HG03442 (cell line): ENCODE measurements around the gene CNOT6.

Source experiments
- ATAC-seq: cut with Tn5 transposase; IDR thresholded peaks from one replicate; pipeline ENCODE4 v1.9.1; 2021; ENCODE audit warnings: mild to moderate bottlenecking, moderate library complexity; ENCODE audit not compliant: unreplicated experiment

The CNOT6 gene

DNA sequence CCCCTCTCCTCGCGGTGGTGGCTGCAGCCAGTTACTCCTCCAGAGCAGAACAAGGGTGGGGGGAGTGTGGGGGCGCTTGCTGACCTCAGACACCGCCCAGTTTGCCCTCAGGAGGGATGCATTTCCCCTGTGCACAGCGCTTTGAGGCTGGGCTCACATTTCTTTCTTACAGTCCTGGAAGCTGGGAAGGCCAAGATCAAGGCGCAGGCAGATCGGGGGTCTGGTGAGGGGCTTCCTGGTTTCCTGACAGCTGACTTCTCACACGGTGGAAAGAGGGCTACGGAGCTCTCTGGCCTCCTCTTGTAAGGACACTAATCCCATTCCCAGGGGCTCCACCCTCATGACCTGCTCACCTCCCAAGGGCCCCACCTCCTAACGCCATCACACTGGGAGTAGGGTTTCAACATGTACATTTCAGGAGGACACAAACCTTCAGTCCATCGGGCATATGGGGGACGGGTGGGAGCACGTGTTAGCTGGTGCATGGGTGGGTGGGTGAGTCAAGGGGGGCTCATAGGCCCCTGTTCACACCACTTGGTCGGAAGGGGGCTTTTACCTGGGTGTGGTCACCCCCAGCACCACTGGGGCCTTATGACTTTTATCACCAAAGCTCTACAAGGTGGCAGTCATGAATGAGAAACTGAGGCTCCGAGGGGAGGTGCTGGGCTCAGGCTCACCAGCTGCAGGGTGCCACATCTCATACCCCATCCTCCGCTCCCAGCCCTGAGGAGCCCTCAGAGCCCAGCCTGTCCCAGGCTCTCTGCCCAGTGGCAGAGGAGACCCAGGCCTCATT is 104.8 kb downstream of the CNOT6 start:
- no peak for ATAC-seq

DNA sequence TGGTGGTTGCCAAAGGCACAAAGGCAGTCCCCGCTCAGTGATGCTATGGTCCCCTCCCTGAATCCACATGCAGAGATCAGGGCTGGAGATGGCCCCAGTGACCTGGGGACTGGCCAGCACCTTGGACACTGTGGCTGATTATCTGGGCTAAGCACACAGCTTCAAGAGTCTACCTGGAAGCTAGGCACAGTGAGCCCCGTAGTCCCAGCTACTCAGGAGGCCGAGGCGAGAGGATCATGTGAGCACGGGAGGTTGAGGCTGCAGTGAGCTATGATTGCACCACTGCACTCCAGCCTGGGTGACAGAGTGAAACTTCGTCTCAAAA is 105.4 kb downstream of the CNOT6 start:
- ATAC-seq: no peak

DNA sequence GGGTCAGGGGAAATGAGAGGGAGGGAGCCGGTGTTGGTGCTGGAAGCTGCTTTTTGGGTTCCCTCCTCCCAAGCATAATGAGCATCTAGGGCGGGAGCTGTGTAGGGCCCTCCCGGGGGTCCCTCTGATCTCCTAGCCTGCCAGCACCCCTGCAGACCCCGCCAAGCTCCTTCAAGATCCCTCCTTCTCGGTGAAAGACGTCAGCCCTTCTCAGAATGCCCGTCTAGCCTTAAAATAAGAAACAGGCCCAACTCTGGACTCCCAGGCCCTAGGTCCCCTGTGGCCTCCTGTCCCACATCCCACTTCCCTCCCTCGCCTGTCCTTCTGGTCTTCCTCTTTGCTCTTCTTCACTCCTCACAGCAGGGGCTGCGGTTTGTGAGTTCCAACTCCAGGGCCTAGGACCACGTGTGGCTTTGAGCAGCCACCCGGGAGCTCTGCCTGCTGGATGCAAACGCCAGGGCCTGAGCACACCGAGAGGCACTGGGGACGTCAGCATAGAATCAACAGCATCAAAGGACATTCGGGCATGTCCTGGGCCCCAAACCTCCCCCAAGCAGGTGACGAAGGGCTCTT is 105.9 kb downstream of the CNOT6 start:
- no peak for ATAC-seq

DNA sequence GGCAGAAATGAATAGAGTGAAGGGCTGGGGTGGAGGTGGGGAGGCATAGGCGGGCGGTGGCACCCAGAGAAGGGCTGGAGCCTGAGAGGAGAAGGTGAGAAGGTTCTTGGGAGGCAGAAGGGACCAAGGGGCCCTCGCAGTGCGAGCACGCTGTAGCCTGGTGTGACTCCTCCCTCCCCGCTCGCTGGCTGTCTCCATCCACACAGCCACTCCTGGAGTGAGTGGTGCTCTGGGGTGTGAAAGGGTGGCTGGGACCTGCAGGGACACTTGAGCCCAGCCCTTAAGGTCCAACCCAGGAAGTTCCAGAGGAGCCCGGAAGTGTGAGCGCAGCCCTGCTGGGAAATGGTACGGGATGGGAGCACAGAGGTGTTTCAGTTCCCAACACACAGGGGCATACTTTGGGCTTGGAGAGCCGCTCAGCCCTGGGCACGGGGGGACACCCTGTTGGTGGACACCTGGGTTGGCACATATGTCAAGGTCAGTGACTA is 106.4 kb downstream of the CNOT6 start:
- no peak for ATAC-seq

DNA sequence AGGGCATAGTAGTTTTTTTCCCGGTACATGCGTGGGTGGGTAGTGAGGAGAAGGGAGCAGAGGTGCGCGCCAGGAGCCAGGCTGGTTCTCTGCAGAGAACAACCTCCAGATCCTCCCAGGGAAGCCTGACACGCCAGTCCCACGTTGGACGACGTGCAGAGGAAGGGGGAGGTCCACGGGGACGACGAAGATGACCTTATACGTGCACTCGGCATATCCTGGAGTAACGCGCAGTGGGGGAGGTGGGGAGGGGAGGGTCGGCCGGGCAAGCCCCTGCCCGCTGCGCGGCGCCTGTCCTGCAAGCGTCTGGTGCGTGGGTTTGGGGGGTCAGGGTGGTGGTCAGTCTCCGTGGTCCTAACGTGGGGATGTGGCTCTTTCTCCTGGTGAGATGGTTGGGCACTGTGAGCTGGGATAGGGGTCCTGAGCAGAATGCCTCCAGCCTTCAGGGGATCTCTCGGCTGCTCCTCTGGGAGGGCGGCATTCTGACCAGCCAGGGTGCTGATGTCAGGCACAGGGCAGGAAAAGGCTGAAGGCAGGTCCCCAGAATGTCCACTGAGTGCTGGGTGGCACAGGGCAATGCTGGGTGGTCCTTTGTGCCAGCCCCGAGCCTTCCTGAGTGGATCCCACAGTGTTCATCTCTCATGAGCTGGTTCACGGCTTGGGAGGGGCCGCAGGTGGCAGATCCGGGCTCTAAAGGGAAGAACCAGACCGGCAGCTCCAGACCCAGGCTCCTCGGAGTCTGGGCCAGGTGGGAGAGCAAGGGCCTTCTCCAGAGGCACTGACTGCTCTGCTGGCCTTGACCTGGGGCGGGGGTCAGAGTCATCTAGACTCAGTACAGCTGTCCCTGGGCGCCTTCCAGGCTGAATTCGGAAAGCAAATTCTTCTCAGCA is 107.7 kb downstream of the CNOT6 start:
- ATAC-seq: no peak

DNA sequence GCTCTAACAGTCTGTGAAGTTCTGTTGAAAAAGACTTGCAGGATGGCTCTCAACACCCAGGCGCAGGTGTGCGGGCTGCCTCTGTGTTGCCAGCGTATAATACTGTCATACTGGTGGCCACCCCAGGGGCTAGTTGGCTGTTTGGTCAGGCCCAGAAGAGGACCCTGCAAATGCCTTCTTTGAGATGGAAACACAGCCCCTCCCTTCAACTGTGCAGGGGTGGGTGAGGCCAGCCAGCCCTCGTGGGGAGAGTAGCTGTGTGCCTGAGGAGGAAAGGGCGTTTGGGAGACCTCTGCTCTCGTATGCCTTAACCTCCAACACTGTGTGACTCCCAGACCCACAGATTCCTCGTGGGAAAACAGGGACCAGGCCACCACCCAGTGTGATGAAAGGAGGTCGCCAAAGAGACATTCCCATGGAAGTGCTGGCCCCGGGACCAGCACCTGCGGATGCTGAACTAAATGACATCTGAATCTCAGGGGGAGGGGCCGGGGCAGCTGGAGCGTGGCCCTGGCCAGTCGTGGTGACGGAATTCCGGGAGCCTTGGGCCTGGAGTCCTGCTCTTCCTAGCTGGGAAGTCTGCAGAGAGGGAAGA is 108.4 kb downstream of the CNOT6 start:
- ATAC-seq: no peak

DNA sequence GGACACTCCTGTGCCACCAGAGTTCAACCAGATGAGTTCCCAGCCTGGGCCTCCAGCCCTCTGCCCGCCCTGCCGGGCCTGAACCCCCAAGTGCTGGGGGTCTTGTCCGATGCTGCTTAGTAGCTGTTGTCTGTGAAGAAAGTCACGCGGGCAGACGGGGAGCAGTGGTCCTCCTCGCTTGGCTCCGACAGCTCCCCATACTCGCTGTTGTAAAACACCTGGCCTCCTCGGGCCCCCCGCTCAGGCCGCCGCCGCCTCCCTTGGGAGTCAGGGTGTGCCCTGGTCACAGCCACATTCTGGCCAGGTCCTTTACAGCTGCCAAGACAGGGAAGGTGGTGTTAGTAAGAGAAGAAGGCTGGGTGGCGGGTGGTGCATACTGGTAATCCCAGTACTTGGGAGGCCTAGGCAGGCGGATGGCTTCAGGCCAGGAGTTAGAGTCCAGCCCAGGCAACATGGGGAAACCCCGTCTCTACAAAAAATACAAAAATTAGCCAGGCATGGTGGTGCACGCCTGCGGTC is 109.0 kb downstream of the CNOT6 start:
- ATAC-seq: no peak

DNA sequence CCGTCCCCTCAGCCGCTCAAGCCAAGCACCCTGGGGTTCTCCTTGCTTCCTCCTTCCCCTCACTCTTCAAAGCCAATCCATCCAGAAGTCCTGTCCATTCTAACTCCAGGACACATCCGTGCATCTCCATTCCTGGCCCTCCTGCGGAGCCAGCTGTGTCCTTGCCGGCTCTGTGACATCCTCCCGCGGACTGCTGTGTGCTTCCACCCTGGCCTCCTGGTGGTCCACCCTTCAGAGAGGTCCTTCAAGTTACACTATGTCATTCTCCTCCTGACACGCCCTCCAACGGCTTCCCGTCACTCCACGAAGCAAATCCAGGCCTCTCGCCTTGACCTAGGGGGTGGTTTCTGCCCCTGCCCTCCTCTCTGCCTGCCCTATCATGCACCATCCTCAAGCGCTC is 110.1 kb downstream of the CNOT6 start:
- ATAC-seq: no peak

DNA sequence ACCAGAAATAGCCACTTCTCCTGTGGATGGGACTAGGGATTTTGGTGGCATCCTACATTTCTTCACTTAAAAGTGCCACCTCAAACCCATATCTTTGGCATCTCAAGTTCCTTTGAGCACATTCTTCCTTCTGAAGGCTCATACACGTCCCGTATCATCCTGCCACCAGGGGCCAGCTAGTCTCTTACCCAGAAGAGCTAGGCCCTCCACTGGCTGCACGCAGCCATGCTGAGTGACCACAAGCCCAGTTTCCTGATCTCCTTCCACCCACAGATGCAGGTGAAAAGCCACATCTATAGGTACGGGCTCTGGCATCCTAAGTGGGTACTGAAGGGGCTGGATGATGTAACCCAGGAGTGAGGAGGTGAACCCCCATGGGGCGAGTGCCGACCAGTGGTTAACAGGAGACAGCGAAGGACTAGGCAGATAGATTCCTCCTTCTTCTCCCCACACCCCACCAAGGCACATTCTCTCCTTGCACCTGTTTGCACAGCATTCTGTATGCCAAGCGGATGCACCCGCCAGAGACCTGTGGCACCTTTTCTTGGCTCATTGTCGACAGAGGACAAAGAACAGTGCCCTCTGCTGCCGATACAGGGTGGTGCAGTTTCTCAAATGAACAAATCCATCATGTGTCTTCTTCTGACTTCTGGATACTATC is 111.5 kb downstream of the CNOT6 start:
- ATAC-seq: peak; percentile 55

DNA sequence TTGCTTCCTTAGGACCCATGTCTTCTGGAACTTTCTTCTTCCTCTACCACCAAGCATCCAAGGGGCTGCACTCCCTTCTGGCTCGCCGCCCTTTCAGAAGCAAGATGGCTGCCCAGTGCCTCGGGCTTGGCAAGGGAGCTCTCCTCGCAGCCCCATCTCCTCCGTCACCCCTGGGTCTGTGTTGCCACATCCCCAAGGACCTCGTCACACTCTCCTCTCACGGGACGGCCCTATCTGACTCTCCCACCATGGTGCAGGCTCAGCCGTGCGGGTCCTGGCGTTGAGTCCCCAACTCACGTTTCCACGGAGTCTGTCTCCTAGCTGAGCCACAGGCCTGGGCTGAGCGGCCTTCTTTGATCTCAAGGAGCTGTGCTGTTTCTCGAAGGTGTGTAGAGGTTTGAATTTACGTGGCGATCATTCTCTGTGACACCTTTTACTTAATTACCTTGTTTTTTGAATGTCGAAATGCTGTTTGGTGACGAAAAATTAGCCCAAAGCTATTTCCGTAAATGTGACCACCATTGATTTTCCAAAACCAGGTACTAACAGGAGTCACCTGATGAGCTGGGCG is 112.1 kb downstream of the CNOT6 start:
- ATAC-seq: peak; percentile 10

DNA sequence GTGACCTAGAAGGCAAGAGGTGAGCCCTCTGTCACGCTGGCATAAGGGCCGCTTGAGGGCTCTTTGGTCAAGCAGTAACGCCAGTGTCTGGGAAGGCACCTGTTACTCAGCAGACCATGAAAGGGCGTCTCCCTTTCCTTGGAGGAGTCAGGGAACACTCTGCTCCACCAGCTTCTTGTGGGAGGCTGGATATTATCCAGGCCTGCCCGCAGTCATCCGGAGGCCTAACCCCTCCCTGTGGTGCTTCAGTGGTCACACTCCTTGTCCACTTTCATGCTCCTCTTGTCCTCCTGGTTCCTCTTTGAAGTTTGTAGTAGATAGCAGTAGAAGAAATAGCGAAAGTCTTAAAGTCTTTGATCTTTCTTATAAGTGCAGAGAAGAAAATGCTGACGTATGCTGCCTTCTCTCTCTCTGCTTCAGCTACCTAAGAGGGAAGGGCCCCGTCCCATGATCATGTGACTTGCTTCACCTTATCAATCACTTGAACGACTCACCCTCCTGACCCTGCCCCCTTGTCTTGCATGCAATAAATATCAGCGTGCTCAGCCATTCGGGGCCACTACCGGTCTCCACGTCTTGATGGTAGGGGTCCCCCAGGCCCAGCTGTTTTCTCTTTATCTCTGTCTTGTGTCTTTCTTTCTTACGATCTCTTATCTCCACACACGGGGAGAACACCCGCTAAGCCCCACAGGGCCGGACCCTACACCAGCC is 113.8 kb downstream of the CNOT6 start:
- ATAC-seq: no peak

DNA sequence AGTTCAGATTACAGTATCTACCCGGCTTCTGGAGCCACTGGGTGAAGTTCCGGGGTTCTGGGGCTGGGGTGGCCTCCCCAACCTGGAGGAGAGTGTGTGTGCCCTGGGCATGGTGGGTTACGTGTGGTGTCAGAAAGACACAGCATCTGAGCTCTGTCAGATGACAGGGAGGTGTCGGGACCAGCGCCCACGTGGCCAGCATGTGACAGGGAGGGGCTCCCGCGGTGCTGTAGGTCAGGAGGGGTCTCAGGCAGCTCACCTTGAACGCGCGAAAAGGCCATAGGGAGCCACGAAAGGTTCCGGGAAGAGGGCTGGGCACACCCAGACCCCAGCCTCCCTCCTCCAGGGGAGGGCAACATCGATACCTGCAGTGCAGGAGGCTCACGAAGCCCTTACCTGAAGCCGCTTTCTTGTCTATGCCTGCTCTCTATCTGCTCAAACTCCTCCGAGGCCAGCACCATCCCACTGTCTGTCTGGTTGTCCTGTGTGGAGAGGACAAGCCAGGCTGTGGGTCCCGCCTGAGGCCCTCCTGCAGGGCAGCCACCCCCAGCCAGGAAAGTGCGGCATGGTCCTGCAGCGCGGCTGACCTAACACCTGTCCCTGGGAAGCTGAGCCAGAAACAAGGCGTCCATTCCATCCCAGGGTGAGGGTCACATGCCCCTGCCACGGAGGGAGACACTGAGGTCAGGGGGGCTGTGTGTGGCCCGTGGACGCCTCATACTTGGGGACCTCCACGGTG is 114.6 kb downstream of the CNOT6 start:
- ATAC-seq: no peak

DNA sequence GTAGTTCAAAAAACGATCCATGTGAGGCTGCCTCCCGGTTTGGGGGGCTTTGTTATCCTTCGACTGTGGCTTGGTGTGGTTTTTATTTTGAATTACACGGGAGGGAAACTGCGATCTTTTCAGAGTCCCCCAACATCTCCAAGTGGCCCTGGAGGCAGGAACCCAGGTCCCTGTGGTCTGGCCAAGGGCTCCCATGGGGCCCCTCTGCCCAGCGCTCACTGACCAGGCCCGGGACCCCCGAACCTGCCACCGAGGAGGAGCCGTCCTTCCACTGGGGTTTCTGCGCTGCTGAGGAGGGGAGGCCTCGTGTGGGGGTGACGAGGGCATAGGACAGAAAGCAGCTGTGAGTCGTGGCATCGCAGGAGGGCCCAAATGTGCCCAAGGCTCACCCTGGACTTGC is 115.2 kb downstream of the CNOT6 start:
- no peak for ATAC-seq

DNA sequence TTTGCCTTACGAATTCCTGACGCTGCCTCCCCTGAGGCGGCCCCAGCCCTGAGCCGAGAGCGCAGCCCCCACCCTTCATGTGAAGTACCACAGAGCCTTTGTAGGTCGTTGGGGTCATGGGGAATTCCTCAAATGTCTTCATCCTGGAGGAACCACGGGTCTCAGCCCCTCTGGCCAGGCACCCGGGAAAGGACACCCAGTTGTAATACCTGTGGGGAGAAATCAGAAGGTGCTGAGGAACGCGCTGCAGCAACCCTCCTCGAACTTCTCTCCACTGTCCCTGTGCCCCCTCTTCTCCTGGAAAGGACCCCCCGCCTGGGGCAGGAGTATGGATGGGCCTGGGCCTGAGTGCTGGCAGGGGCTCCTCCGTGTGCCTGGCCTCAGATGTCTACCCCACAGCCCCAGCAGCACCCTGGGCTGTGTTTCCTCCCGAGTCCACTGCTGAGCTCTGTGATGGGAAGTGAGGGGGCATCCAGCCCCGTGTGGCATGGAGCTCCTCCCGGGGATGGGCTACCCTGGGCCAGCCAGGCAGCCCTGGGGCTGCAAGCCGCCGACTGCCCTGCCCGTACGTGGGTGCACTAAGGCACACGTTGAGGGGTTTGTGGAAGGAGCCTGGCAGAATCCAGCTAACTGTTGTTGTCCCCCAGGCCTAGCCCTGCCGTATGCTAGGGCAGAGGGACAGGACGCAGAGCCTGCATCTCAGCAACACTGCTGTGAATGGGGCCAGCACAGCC is 115.8 kb downstream of the CNOT6 start:
- no peak for ATAC-seq

DNA sequence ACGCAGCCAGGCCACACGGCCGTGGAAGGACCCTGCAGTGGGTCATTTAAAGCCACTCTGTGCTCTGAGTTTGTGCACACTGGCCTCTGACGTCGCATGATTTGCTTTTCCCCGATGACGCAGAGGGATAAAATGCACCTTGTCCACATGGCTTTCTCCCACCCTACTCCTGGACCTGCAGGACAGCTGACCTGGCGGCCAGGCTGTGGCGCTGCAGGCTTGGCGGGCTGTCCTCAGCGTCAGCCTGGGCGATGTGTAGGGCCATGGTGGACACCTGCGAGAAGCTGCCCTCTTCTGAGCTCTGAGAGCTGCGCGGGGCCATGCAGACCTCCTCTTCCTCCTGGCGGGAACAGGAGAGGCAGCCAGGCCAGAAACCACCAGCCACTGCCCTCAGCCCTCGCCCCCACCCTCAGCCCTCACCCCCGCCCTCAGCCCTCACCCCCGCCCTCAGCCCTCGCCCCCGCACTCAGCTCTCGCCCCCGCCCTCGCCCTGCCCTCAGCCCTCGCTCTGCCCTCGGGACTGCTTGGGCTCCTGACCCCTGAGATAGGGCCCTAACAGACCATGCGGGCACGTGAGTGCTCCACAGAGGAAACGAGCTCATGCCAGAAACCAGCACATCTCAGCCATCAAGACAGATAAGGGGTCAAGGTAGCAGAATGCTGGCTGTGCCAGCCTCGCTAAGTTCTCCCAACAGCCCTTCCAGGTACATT is 117.1 kb downstream of the CNOT6 start:
- no peak for ATAC-seq

DNA sequence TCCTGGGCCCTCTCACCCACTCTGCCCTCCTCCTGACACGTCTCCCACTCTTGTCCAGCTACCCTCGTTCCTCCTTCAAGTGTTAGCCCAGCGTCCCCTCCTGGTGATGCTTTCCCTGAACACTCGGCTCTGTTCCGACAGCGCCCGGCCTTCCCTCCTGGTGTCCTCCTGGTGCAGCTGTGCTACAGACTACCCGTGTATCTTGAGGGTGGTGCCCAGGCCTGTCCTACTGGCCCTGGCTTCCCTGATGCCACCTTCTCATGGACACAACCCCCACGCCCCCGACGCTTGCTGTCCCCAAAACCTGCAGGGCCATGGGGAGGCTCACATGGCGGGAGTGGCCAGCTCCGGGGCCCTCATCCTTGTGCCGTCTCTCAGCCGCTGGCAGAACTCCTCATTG is 118.5 kb downstream of the CNOT6 start:
- no peak for ATAC-seq

DNA sequence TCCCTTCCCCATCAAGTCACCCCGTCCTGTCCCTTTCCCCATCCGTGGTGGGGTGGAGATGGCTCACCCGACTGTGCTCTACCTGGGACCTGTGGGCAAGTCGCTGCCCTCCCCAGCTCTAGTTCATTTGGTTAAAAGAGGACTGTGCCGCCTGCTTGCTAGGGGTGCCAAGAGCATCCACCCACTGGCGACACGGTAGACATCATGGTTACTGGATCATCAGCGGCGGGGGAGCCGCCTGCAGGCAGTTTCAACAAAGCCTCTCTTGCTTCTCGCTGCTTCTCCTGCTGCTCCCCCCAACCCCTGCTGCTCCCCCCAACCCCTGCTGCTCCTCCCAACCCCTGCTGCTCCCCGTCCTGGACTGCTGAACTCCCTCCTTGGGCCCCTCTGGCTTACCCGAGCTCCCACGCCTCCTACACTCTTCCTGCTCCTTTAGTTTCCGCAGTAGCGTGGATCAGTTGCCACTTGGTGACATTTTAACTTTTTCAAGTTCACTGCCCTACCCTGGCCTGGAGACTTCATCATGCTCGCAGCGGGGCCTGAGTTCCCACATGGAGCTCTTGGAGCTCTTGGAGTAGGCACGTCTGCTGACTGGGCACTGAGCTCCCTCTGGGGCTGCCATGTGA is 119.1 kb downstream of the CNOT6 start:
- ATAC-seq: no peak
